PC-9 (cell line): ENCODE results near the gene TAC3.

ENCODE experiments used
- CTCF ChIP-seq: fragments of 200-600 bp; sonication (generic); conservative IDR thresholded peaks from 2 replicates; pipeline ENCODE4 v1.6.1; 2017; ENCODE audit warnings: mixed run types, antibody characterized with exemption, mild to moderate bottlenecking, moderate library complexity
- EZH2 ChIP-seq: fragments of 200-600 bp; sonication (generic); IDR thresholded peaks from 2 replicates; pipeline ENCODE4 v1.8.0; 2017; ENCODE audit warnings: antibody characterized with exemption, low read depth

- no peak for TF ChIP-seq CTCF
- TF ChIP-seq EZH2 = no peak
Observed at GRCh38 chr12:57009949-57010626, 6.2 kb downstream of the TAC3 start.
